AG08395 (cell line): ENCODE measurements around the gene NARS2.
"Not testable (repeated sequence)": the region's sequence is repeated elsewhere in the genome, so short reads cannot be mapped to it uniquely, and the experiment has no call there.

Experiments used
- DNase-seq: peaks from one replicate; pipeline ENCODE4 v3.0.0; 2012; ENCODE audit warnings: mixed read lengths, low spot score

The NARS2 gene, protein sequence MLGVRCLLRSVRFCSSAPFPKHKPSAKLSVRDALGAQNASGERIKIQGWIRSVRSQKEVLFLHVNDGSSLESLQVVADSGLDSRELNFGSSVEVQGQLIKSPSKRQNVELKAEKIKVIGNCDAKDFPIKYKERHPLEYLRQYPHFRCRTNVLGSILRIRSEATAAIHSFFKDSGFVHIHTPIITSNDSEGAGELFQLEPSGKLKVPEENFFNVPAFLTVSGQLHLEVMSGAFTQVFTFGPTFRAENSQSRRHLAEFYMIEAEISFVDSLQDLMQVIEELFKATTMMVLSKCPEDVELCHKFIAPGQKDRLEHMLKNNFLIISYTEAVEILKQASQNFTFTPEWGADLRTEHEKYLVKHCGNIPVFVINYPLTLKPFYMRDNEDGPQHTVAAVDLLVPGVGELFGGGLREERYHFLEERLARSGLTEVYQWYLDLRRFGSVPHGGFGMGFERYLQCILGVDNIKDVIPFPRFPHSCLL

DNA sequence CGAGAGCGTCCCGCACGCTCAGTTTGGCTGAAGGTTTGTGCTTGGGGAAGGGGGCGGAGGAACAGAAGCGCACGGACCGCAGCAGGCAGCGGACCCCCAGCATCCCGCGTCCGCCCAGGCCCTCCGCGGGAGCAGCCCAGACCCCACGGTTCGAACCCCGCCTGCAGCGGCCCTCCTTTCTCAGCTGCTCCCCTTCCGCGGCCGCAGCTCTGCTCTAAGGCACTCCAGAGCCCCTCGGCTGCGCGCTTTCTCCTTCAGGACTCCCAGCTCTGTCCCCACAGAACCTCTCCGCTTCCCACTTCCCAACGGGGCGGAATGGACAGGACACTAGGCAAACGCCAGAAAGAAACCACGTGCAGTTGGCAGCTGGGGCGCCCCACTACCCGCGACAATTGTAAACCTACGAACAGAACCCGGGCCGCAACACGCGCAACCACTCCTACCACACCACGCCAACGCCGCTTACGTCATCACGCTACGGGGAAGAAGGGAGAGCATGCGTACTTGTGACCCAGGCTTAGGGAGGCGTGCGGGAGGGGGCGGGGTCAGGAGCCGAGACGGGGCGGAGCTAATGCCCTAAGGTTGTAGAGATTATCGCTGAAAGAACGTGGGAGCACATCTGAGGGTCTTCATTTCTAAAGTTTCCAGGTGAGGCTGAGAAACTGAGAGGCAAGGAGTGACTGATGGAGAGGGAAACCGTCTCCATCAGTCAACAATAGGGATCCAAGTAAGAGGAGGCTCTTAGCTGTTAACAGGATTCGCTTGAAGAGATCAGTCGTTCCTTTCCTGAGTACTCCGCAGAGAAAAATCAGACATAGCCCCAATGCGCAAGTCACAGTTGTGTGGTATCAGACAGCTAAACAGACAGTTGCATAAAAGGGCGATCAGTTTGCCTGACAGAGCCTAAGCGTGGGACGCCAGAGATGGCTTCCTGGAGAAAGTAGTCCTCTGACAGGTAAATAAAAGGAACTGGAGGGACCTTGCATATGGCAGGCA lies at the start of gene NARS2:
Gene NARS2 (minus strand): TSS at position 479 of the 996 bp plus-strand sequence. CDS start 376 bp downstream, at position 103.
- peak; percentile 100 for DNase-seq

DNA sequence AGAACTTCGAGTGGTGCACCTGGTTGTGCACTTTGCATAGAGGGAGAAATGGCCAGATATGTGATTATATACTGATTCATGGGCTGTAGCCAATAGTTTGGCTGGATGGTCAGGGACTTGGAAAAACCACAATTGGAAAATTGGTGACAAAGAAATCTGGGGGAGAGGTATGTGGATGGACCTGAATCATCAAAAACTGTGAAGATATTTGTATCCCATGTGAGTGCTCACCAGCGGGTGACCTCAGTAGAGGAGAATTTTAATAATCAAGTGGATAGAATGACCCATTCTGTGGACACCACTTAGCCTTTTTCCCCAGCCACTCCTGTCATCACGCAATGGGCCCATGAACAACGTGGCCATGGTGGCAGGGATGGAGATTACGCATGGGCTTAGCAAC lies 48.0 kb upstream of the NARS2 start:
- no peak for DNase-seq

DNA sequence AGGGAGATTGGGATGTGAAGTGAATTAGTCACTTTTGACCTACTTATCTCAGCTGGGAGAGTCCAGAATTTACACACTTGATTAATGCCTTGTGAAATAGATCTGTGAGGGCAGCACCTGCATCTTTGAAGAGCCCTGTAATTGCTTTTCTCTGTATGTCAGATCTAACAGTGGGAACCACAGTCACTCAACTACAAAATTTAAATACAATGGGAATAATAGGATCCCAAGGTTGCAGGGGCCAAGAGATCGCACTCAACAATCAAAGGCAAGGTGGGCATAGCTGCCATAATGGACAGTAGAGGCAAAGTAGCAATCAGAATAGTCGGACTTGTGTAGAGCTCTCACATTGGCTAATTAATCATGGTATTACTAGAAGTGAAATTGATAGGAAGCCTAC lies 45.5 kb upstream of the NARS2 start:
- no peak for DNase-seq

- no peak for DNase-seq
Measured at GRCh38 chr11:78615724-78616123, 41.1 kb upstream of the NARS2 start.

- no peak for DNase-seq
Measured at GRCh38 chr11:78613378-78613813, 38.7 kb upstream of the NARS2 start.

DNA sequence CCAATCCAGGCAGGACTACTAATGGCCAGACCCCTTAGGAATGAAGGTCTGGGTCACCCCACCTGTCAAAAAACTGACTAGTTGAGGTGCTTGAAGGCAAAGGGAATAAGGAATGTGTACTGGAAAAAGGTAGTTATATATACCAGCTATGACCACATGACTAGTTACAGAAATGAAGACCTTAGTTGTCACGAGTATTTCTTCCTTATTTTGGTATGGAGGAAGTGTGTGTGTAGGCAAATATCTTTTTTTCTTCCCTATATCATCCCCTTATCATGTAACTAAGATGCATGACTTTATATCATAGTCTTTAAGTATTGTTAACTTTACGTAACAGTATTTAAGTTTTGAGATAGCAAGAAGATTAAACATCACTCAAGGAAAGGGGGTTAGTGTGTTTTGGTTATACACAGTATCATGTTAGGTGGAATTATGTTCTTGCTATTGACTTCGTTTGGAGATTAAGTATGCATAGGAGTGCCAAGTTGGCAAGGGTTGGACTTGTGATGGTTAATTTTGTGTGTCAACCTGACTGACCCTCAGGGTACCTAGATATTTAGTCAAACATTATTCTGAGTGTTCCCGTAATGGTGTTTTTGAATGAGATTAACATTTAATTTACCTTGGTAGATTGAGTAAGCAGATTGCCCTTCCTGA lies 38.2 kb upstream of the NARS2 start:
- no peak for DNase-seq

- DNase-seq, result not testable (repeated sequence)
Measured at GRCh38 chr11:78609321-78609720, 34.7 kb upstream of the NARS2 start.

DNA sequence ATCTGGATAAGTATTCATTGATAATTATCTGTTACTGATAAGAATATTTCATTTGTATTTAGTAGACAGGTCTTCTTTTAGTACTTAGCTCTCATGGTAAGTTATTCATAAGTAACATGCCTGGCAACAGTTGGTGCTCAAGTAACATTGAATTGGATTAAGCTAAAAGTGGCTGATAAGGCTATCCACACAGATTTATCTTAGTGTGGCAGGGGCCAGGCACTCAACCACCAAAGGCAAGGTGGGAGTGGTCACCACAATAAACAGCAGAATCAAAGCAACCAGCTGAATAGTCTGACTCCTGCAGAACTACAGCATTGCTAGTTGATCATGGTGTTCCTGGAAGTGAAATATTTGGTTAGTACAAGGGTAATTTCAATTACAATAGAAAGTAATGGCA lies 33.0 kb upstream of the NARS2 start:
- DNase-seq, result no peak

- DNase-seq, result no peak
Measured at GRCh38 chr11:78606667-78607066, 32.0 kb upstream of the NARS2 start.

- no peak for DNase-seq
Measured at GRCh38 chr11:78605296-78605695, 30.6 kb upstream of the NARS2 start.

- DNase-seq, result no peak
Measured at GRCh38 chr11:78603792-78604191, 29.1 kb upstream of the NARS2 start.

DNA sequence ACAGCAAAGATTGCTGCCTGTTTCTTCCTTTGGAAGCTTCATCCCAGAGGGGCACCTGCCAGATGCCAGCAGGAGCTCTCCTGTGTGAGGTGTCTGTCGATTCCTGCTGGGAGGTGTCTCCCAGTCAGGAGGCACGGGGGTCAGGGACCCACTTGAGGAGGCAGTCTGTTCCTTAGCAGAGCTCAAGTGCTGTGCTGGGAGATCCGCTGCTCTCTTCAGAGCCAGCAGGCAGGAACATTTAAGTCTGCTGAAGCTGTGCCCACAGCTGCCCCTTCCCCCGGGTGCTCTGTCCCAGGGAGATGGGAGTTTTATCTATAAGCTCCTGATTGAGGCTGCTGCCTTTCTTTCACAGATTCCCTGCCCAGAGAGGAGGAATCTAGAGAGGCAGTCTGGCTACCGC lies 28.1 kb upstream of the NARS2 start:
- not testable (repeated sequence) for DNase-seq

GRCh38 chr11:78601066-78601465 lies 26.4 kb upstream of the NARS2 start:
- DNase-seq, result not testable (repeated sequence)

- not testable (repeated sequence) for DNase-seq
Measured at GRCh38 chr11:78597579-78597978, 22.9 kb upstream of the NARS2 start.

DNA sequence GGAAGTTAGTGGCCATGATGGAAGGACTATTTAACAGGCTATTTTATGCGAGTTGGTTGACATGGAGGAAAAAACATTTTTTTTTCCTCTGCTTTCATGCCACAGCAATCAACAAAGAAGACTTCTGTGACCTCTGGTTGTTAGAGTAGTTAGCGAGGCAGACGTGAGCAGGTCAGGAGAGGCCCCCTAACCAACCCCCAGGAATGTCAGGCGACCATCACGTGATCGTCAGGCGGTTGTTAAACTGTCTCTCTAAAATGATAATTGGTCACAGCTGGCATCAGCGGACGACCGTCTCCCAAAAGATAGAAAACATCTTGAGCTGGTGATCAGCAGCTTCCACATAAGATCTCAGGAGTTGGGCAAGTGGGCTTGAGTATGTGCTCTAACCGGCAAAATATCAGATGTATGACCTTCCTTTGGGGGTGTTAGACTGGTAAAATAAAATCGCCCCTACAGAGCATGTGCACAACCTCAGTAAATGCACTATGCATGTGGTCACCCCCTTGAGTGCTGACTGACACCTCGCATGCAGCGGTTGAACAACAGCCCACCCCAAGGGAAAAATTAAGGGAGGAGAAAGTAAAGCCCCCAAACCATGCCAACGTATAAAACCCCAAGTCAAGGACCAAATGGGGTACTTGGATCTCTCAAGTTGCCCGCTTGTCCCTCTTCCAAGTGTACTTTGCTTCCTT lies 20.9 kb upstream of the NARS2 start:
- peak; percentile 4 for DNase-seq

GRCh38 chr11:78594814-78595213 lies 20.1 kb upstream of the NARS2 start:
- DNase-seq, result no peak

GRCh38 chr11:78588517-78588916 lies 13.9 kb upstream of the NARS2 start:
- no peak for DNase-seq

DNA sequence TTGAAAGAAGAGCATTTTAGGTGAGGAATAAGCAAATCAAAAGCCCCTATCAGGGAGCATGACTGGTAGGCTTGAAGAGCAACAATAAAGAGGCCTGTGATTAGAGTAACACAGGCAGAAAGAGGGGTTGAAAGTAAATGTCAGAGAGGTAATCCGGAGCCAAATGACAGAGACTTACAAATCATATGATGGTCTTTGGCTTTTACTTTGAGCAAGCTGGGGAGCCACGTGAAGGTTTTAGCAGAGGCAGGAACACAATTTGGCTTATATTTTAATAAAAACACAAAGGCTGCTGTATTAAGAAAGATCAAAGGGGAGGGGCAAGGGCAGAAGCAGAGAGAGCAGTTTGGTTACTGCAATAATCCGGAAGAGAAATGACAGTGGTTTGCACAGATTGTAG lies 12.8 kb upstream of the NARS2 start:
- no peak for DNase-seq

DNA sequence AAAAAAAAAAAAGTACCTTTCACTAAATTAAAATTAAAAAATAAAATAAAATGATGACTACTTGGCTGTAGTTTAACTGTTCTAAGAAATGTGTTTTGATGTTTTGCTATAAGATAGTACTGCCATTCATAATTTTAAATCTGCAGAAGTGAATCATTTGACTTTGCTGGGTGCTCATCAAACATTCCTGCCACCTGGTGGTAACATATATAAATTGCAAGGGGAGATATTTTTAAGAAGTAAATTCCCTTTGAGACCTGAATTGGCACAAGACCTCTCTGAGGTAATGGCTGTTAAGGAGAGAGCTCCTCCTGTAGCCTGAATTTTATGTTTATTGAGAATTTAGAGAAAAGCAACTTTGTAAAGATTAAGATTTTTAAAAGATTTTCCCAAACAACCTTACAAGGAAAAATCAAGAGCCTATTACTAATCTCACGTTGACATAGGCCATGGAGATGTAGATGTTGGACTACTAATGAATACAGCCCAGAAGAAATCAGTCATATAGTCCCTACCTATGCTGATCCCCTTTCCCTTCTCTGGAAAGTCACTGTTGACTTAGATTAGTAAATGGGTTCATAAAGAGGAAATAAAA lies 11.9 kb upstream of the NARS2 start:
- no peak for DNase-seq

DNA sequence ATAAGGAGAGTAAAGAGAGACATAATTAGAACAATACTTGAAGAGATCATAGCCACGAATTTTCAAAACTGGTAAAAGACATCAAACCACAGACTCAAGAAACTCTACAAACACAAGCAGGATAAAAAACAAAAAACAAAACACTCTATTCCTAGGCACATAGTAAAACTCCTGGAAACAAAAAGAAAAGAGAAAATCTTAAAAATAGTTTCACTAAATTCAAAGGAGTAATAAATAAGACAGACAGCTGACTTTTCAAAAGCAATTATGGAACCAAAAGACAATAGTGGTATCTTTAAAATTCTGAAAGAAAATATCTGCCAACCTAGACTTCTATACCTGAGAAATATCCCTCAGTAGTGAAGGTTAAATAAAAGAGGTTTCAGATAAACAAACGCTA lies 9.2 kb upstream of the NARS2 start:
- no peak for DNase-seq

- DNase-seq, result no peak
Measured at GRCh38 chr11:78577495-78577894, 2.8 kb upstream of the NARS2 start.
